NCI-H146 treated with DMSO at 0.1 percent for 48 hours (cell line): Measurements from ENCODE around the gene DPPA3.
"Not testable (repeated sequence)": the region's sequence is repeated elsewhere in the genome, so short reads cannot be mapped to it uniquely, and the experiment has no call there.

ENCODE experiments used
- DNase-seq: peaks from one replicate; lab custom pipeline; 2025; ENCODE audit not compliant: unreplicated experiment; lab: John Stamatoyannopoulos, UW

DPPA3 gene

DNA sequence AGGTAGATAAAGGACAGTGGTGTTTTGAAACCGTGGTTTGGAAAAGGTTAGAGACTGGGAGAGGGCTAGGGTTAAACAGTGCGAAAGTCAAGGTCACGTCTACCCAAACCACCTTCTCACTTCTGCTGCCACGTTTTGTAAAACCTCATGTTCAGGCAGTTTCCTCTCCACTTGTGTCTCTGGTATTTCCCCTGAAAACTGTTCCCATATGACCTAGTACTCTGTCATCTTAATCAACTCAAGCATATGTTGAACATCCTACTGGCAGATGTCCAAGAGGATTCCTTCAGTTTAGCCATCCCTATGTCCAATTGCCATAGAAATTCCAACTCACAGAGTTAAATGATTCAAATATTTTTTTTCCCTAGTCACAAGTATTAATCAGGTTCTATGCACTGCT, 18.5 kb downstream of the DPPA3 start:
- no peak for DNase-seq

DNA sequence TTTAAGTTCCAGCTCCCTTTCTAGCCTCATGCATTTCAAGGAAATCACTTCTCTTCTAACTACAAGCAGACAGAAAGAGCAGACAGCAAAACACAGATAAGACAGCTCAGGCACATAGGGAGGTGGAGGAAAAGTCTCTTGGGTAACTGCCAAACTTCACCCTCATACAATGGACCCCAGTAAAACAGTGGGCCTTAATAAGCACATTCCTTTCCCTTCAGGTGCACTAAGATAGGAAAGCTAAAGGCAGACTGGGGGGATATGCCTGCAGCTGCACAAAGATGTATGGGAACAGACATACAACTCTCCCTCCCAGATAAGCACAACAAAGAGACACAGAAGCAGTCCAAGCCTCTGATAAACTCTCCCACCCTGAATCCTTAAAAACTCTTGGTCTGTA, 19.8 kb downstream of the DPPA3 start:
- DNase-seq = not testable (repeated sequence)

DNA sequence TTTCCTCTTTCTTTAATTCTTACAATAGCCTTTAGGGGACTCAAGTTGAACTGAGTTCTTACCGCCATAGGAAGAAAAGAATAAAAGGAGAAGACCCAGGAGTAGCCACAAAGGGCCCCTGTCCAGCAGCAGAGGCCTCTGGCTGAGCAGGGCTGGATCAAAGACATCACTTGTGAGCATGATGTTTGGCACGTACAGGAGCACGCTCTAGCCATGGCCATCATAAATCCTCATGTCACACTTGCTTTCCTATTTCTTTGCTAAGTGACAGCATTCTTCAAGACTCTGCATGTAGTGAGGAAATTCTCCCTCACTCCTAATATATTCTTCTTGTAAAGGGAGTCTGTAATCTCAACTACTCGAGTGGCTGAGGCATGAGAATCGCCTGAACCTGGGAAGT, 20.3 kb downstream of the DPPA3 start:
- DNase-seq = no peak

DNA sequence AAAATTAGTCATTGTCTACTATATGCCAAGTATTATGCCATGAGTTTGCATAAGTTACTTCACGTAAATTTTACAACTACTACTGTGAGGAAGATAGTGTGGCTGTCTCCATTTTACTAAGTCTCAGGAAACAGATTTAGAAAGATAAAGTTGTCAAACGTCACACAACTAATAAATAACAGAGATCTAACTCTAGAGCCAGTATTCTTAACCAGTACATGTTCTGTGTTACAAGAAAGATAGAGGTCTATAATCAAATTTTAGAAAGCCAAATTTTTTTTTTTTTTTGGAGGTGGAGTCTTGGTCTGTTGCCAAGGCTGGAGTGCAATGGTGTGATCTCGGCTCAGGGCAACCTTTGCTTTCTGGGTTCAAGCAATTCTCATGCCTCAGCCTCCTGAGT, 21.8 kb downstream of the DPPA3 start:
- no peak for DNase-seq

DNA sequence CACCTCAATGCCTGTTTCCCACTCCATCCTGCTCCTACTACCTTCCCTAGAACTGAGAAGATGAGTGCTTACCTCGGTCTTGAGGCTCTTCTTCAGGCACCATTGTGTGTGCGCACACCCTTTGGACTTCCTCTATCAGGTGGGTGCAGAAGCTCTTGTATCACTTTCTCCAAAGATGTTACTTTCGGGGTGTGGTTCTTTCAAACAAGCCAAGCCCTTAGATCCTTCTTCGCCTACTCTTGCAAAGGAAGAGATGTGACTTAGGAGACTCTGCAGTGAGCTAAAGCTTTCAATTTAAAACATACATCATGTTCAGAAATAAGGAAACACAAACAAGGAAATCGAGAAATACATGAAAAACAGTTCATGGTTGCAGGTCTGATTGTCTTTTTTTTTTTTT, 36.0 kb downstream of the DPPA3 start, which contains the start of gene CLEC4C:
Gene CLEC4C (minus strand): TSS at position 130 of the 400 bp plus-strand sequence. CDS start 27 bp downstream, at position 103.
- no peak for DNase-seq

DNA sequence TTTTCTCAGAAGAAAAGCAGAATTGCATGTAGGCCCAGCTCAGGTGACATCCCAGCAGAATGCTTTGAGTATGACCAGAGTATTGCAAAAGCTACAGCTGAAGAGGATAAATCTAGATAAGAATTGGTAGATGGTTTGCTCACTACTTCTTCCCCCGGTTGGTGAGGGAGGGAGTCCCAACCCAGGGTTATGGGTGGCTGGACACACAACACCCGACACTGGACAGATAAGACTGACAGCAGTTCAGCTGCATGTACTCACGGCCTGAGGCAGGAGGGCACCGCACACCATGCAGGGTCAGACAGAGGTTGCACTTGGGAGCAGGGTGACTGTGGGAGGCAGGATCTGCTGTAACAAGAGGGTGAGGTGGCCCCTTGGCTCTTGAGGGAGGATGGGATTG, 37.6 kb downstream of the DPPA3 start:
- DNase-seq = no peak

DNA sequence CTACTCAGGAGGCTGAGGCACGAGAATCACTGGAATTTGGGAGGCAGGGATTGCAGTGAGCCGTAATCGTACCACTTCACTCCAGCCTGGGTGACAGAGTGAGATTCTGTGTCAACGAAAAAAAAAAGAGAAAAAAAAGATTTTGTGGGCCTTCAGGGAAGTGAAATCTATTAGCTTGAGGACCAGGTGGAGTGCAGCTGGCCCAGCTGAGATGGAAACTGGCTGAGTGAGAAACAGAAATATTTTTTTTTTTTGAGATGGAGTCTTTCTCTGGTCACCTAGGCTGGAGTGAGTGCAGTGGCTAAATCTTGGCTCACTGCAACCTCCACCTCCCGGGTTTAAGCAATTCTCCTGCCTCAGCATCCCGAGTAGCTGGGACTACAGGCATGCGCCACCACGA, 38.2 kb downstream of the DPPA3 start:
- DNase-seq = no peak

DNA sequence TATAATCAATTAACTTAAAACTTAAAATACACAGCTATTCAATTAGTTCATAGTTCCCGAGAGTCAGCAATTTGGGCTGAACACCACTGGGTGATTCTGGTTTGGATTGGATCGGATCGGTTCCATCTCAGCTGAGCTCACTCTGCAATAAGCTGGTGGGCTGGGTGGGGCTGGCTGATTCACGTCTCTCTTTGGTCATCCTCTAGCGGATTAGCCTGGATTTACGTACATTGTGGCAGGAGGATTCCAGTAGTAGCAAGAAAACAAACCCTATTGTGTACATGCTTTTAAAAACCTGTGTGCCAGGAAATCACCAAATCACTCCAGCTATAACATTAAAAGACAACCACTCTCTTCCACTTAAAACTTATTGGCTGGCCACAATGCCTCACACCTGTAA, 39.1 kb downstream of the DPPA3 start:
- DNase-seq = no peak

DNA sequence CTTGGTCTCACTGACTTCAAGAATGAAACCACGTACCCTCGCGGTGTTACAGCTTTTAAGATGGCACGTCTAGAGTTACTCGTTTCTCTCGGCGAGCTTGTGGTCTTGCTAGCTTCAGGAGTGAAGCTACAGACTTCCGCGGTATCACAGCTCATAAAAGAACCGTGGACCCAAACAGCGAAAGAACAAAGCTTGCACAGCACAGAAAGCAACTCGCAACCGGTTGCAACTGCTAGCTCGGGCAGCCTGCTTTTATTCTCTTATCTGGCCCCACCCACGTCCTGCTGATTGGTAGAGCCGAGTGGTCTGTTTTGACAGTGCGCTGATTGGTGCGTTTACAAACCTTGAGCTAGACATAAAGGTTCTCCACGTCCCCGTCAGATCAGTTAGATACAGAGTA, 40.2 kb downstream of the DPPA3 start:
- no peak for DNase-seq

DNA sequence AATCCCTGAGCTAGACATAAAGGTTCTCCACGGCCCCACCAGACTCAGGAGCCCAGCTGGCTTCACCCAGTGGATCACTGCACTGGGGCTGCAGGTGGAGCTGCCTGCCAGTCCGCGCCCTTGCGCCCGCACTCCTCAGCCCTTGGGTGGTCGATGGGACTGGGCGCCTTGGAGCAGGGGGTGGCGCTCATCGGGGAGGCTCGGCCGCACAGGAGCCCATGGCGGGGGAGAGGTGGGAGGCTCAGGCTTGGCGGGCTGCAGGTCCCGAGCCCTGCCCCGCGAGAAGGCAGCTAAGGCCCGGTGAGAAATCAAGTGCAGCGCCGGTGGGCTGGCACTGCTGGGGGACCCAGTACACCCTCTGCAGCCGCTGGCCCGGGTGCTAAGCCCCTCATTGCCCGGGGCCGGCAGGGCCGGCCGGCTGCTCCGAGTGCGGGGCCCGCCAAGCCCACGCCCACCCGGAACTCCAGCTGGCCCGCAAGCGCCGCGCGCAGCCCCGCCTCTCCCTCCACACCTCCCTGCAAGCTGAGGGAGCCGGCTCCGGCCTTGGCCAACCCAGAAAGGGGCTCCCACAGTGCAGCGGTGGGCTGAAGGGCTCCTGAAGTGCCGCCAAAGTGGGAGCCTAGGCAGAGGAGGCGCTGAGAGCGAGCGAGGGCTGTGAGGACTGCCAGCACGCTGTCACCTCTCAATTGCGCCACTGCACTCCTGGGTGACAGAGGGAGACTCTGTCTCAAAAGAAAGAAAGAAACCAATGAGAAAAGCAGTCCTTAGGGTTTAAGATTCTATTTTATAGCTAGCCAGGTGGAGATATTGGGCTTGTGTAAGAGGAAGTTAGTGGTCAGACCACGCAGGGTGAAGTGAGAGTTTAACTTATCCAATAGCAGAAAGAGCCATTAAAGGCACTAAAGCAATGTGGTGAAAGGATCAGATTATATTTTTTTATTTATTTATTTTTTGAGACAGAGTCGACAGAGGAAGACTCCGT, 41.0 kb downstream of the DPPA3 start:
- DNase-seq = not testable (repeated sequence)

DNA sequence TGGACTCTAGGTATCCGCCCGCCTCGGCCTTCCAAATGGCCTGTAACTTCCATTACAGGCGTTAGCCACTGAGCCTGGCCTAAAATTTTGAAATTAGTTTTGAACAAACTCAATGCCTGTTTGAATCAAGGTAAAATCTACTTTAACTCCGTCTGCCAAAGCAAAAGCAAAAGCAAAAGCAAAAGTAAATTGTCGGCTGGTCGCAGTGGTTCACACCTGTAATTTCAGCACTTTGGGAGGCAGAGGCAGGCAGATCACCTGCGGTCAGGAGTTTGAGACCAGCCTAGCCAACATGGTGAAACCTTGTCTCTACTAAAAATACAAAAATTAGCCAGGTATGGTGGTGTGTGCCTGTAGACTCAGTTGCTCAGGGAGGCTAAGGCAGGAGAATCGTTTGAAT, 44.4 kb downstream of the DPPA3 start:
- not testable (repeated sequence) for DNase-seq

DNA sequence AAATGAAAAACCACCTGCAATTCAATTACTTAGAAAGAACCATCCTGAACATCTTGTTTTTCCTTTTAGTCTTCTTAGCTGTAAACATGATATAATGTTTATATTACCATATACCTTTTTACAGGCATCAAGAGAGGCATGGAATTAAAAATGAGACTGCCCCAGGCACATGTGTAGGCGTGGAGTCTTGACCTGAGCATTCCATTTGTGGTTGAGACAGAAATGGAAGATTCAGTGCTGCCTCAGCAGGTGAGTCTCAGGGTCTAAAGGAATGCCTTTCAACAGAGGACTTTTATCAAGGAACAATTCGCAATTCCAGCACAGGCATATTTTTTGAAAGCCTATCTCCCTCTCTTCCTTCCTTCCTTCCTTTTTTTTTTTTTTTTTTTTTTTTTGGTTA, 45.8 kb downstream of the DPPA3 start:
- no peak for DNase-seq

DNA sequence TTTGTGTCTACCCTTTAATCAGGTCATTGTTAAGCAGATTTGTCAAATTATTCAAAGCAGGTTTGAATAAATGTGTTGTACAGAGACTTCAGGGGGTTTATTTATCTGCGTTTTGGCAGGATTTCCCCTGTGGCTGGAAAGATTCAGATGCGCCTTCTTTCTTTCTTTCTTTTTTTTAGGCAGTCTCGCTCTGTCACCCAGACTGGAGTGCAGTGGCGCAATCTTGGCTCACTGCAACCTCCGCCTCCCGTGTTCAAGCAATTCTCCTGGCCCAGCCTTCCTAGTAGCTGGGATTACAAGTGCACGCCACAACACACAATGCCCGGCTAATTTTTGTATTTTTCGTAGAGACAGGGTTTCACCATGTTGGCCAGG, 47.5 kb downstream of the DPPA3 start:
- DNase-seq = no peak
